HepG2 (cell line): ENCODE measurements around the gene C5orf15. TPM values are rescaled to one million over a fixed set of nuclear protein-coding genes. Genes with fewer than 3 reads are reported as not detected.

Source experiments
- ARNT ChIP-seq: fragments of 450-650 bp; IDR thresholded peaks from 2 replicates; pipeline ENCODE4 v1.6.1; 2017
- CHD2 ChIP-seq: IDR thresholded peaks from 2 replicates; pipeline ENCODE4 v1.6.1; 2011; ENCODE audit warnings: low read depth, low read length, improper control_type of control experiment
- CREB3 ChIP-seq: sonication (generic); formaldehyde crosslinking; IDR thresholded peaks from 2 replicates; pipeline ENCODE4 v1.5.0; 2020; ENCODE audit warnings: missing genetic modification reagents
- CSRNP1 ChIP-seq: sonication (generic); formaldehyde crosslinking; IDR thresholded peaks from 2 replicates; pipeline ENCODE4 v1.8.1; 2023; ENCODE audit warnings: mild to moderate bottlenecking, missing genetic modification reagents
- GPN1 ChIP-seq: sonication (generic); formaldehyde crosslinking; IDR thresholded peaks from 2 replicates; pipeline ENCODE4 v1.5.1; 2020; ENCODE audit warnings: missing genetic modification reagents, borderline replicate concordance
- RFX3 ChIP-seq: IDR thresholded peaks from 2 replicates; pipeline ENCODE4 v1.6.1; 2016; ENCODE audit warnings: missing biosample characterization, missing genetic modification reagents
- SMYD3 ChIP-seq: sonication (generic); formaldehyde crosslinking; IDR thresholded peaks from 2 replicates; pipeline ENCODE4 v1.8.1; 2023; ENCODE audit warnings: mild to moderate bottlenecking, missing genetic modification reagents
- TEF ChIP-seq: sonication (generic); formaldehyde crosslinking; IDR thresholded peaks from 2 replicates; pipeline ENCODE4 v1.5.0; 2020; ENCODE audit warnings: missing genetic modification reagents
- TRIM24 ChIP-seq: sonication (generic); formaldehyde crosslinking; IDR thresholded peaks from 2 replicates; pipeline ENCODE4 v1.8.0; 2022; ENCODE audit warnings: mild to moderate bottlenecking, missing genetic modification reagents
- ZNF557 ChIP-seq: sonication (generic); formaldehyde crosslinking; IDR thresholded peaks from 2 replicates; pipeline ENCODE4 v1.4.0; 2020; ENCODE audit warnings: missing genetic modification reagents
- ZNF776 ChIP-seq: sonication (generic); formaldehyde crosslinking; IDR thresholded peaks from 2 replicates; pipeline ENCODE4 v1.4.0; 2020; ENCODE audit warnings: mild to moderate bottlenecking, missing genetic modification reagents
- polyA plus RNA-seq, 8 experiments: library from polyadenylated mRNA; depleted of rRNA in 3 of 8; stranded (reverse) in 7 of 8; unstranded in 1 of 8; fragments of >200 nt; fragmentation: Illumina TruSeq in 4 of 8; extraction: Trizol in 4 of 8; gene quantifications; 2 replicates each; pipeline versions ENCODE4 v1.2.1 to v1.2.3, GENCODE V29; 2011 to 2016; ENCODE audit warnings: low read depth in 4 of 8, missing spikeins in 1 of 8, mixed read lengths in 1 of 8; ENCODE audit not compliant: insufficient read depth in 1 of 8
- total RNA-seq, 5 experiments: library from RNA; depleted of rRNA; stranded (reverse); fragments of >200 nt; fragmentation: Illumina TruSeq; extraction: Trizol; gene quantifications; 2 replicates each; pipeline ENCODE4 v1.2.3, GENCODE V29; 2016; ENCODE audit warnings: low read depth in 1 of 5

Gene C5orf15
- total and polyA plus RNA-seq, 2 of the 13 experiments (the other 11 are each of a cell fraction or from before 2014, with no cell fraction given), result 58.5 to 82.7 TPM

- TF ChIP-seq CSRNP1 (CRISPR knock-in tag) (0 out of 2 replicates have a peak, but pooled peaks have one; percentile 22), RFX3 (CRISPR knock-in tag) (no peak), GPN1 (CRISPR knock-in tag) (no peak), ARNT (no peak), ZNF557 (CRISPR knock-in tag) (no peak), SMYD3 (CRISPR knock-in tag) (no peak), TEF (CRISPR knock-in tag) (peak; percentile 66; the same call in 1 of the 2 replicates), CHD2 (no peak), ZNF776 (CRISPR knock-in tag) (no peak), CREB3 (CRISPR knock-in tag) (no peak), TRIM24 (no peak)
Measured at GRCh38 chr5:133995883-133996563, 27.6 kb upstream of the C5orf15 start (continued).
